ENCODE results near the gene FOXP1. TPM values are rescaled to one million over a fixed set of nuclear protein-coding genes. Genes with fewer than 3 reads are reported as not detected.
A peak's percentile ranks its signal among the peaks of the same experiment; 100 is the strongest.

FOXP1 gene
- total RNA-seq, 1 experiment from 2014 or later: 58.4 TPM

GRCh38 chr3:71202848-71203533 lies 380.5 kb downstream of the FOXP1 start:
- Histone ChIP-seq H3K27ac (ENCODE audit: low read depth, low read length, poor library complexity, severe bottlenecking) (peak overlapping the region; percentile 98), H3K27me3 (replicated peaks; ENCODE audit: insufficient read depth, low read depth, low read length, poor library complexity) (no peaks in the 10 kb centered on the region), H3K9me3 (ENCODE audit: low read depth, low read length, poor library complexity, severe bottlenecking) (no peaks in the 10 kb centered on the region), H3K4me3 (ENCODE audit: low read depth, low read length, poor library complexity, severe bottlenecking) (no peak overlapping the region), H3K4me1 (ENCODE audit: insufficient read depth, low read length, poor library complexity, severe bottlenecking) (peaks cover 73% of the 10 kb centered on the region), H3K36me3 (ENCODE audit: insufficient read depth, low read length, poor library complexity, severe bottlenecking) (no peaks in the 10 kb centered on the region)
- intact Hi-C loops (cut with micrococcal nuclease; ENCODE audit: unreplicated experiment): loop anchor here (5.0 to 10.0 kb wide), 3 partner anchors 141 to 668 kb away; no protein-coding TSS in a partner anchor
- ChIA-PET POLR2A (ENCODE audit: low non-redundant PET) (interaction anchor here (0.7 kb wide), 1 partner anchor 732 kb away, joined by 28 read pairs; no protein-coding TSS in a partner anchor), CTCF (interaction anchor here (0.7 kb wide), 1 partner anchor 1690 kb away, joined by 9 read pairs; no protein-coding TSS in a partner anchor)
- no peak for TF ChIP-seq CTCF (conservative IDR thresholded peaks at IDR 0.05; ENCODE audit: low read depth, low read length)
- no peak for TF ChIP-seq EZH2 (IDR thresholded peaks at IDR 0.05; ENCODE audit: borderline replicate concordance, low read depth, low read length, poor library complexity, severe bottlenecking)
- DNase-seq (ENCODE audit: low spot score): peak; percentile 46
- no TSS peak for BruUV-seq (replicated peaks)

- no peaks in the 10 kb centered on the region for H3K36me3 ChIP-seq (ENCODE audit: insufficient read depth, low read length, poor library complexity, severe bottlenecking)
- H3K27ac ChIP-seq (ENCODE audit: low read depth, low read length, poor library complexity, severe bottlenecking): peak overlapping the region; percentile 98
- intact Hi-C loops (cut with micrococcal nuclease; ENCODE audit: unreplicated experiment): loop anchor here (5.0 to 10.0 kb wide), 3 partner anchors 140 to 667 kb away; no protein-coding TSS in a partner anchor
- ChIA-PET CTCF (no interaction called here), POLR2A (ENCODE audit: low non-redundant PET) (no interaction called here)
- TF ChIP-seq EZH2 (IDR thresholded peaks at IDR 0.05; ENCODE audit: borderline replicate concordance, low read depth, low read length, poor library complexity, severe bottlenecking) (no peak), CTCF (conservative IDR thresholded peaks at IDR 0.05; ENCODE audit: low read depth, low read length) (no peak)
- no peak overlapping the region for H3K4me3 ChIP-seq (ENCODE audit: low read depth, low read length, poor library complexity, severe bottlenecking)
- DNase-seq (ENCODE audit: low spot score): peak; percentile 83
- BruUV-seq (replicated peaks): no TSS peak
- no peaks in the 10 kb centered on the region for H3K9me3 ChIP-seq (ENCODE audit: low read depth, low read length, poor library complexity, severe bottlenecking)
- no peaks in the 10 kb centered on the region for H3K27me3 ChIP-seq (replicated peaks; ENCODE audit: insufficient read depth, low read depth, low read length, poor library complexity)
- peaks cover 63% of the 10 kb centered on the region for H3K4me1 ChIP-seq (ENCODE audit: insufficient read depth, low read length, poor library complexity, severe bottlenecking)
These were observed 381.6 kb downstream of the FOXP1 start for GRCh38 chr3:71201939-71202338.

DNA sequence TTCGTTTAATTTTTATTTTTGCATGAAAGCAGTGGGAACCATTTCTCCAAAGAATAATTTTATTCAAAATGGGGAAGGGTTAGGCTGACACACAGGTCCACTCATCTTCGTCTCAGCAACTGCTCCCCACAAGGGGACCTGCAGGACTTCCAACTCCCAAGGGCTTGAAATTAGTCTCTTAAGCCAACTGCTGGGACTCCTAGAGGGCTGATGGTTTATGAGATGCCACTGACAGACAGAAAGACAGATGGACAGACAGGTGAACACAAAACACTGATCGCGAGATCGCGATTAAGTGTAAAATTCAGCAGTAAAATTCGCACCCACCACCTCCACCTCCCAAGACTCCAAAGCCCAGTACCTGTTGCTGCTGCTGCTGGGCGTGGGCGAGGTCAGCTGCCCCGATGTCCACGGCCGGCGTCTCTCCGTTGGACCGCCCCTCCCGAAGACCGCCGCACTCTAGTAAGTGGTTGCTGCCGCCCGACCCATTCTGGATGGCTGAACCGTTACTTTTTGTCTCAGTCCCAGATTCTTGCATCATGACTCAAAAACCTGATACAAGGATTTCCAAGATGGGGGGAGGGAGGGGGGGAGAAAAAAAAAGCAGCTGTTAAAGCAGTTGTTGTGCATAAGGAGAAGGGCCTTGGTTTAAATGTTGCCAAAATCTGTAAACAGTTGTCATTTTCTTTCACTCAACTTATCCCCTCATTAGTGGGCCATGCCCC lies 385.5 kb downstream of the FOXP1 start:
- no peak for DNase-seq (ENCODE audit: low spot score)
- Histone ChIP-seq H3K27ac (ENCODE audit: low read depth, low read length, poor library complexity, severe bottlenecking) (no peak overlapping the region), H3K36me3 (ENCODE audit: insufficient read depth, low read length, poor library complexity, severe bottlenecking) (no peaks in the 10 kb centered on the region), H3K4me3 (ENCODE audit: low read depth, low read length, poor library complexity, severe bottlenecking) (no peak overlapping the region), H3K4me1 (ENCODE audit: insufficient read depth, low read length, poor library complexity, severe bottlenecking) (peaks cover 30% of the 10 kb centered on the region), H3K9me3 (ENCODE audit: low read depth, low read length, poor library complexity, severe bottlenecking) (no peaks in the 10 kb centered on the region), H3K27me3 (replicated peaks; ENCODE audit: insufficient read depth, low read depth, low read length, poor library complexity) (no peaks in the 10 kb centered on the region)
- BruUV-seq (replicated peaks): no TSS peak
- intact Hi-C loops (cut with micrococcal nuclease; ENCODE audit: unreplicated experiment): no loop called here
- ChIA-PET CTCF (no interaction called here), POLR2A (ENCODE audit: low non-redundant PET) (no interaction called here)
- no peak for TF ChIP-seq EZH2 (IDR thresholded peaks at IDR 0.05; ENCODE audit: borderline replicate concordance, low read depth, low read length, poor library complexity, severe bottlenecking)
- TF ChIP-seq CTCF (conservative IDR thresholded peaks at IDR 0.05; ENCODE audit: low read depth, low read length): no peak
